HCT116 (cell line): ENCODE data around the gene PLEKHA6. TPM values are rescaled to one million over a fixed set of nuclear protein-coding genes. Genes with fewer than 3 reads are reported as not detected.

Experiments used
- ATAC-seq: fragments of 200-7000 bp; cut with Tn5 transposase; 2 replicates; pipeline ENCODE4 v1.9.1; 2020; ENCODE audit warnings: mild to moderate bottlenecking, moderate library complexity
- BruUV-seq: library from RNA; stranded (reverse); fragments of 400-500 nt; replicated peaks from 2 replicates; lab custom pipeline; 2021; lab: Mats Ljungman, UMichigan
- CTCF ChIA-PET: fragments of 300-600 bp; sonication (Branson Sonifier 250); formaldehyde crosslinking; loops from one replicate; lab custom pipeline; 2021; ENCODE audit warnings: antibody characterized with exemption; lab: Charles Lee
- POLR2A ChIA-PET: fragments of 300-600, 350-600 bp; sonication (Branson Sonifier 250); formaldehyde crosslinking; loops from one replicate; lab custom pipeline; 2021; ENCODE audit warnings: antibody characterized with exemption; lab: Charles Lee
- RAD21 ChIA-PET, 2 experiments: fragments of 300-600 bp; sonication (Branson Sonifier 250); formaldehyde crosslinking; loops; one replicate each; lab custom pipeline; 2023; ENCODE audit warnings: low total read pairs in 2 of 2; ENCODE audit not compliant: uncharacterized antibody in 2 of 2, unreplicated experiment in 2 of 2, low non-redundant PET in 1 of 2; lab: Charles Lee
- DNase-seq: peaks from one replicate; pipeline ENCODE4 v3.0.0-alpha.2; 2010; ENCODE audit warnings: low read depth, low spot score
- H2AFZ ChIP-seq: fragments of 200-600 bp; shearing (Covaris generic), sonication (generic); 2 replicates; pipeline ENCODE4 v1.6.1; 2017; ENCODE audit warnings: low read depth, mixed run types, mixed read lengths, antibody characterized with exemption, low read length; ENCODE audit not compliant: poor library complexity, severe bottlenecking
- H3K27ac ChIP-seq: 2 replicates; pipeline ENCODE4 v1.5.1; 2012; ENCODE audit warnings: low read depth, low read length
- H3K27me3 ChIP-seq: fragments of 200-600 bp; sonication (generic); 2 replicates; pipeline ENCODE4 v1.6.1; 2016; ENCODE audit warnings: mixed run types, low read length, mixed read lengths; ENCODE audit not compliant: insufficient read depth
- H3K36me3 ChIP-seq, 2 experiments: fragments of 200-500 bp in 1 of 2; fragments of 200-600 bp in 1 of 2; sonication (Bioruptor generic) in 1 of 2; sonication (generic) in 1 of 2; 2 replicates each; pipeline versions ENCODE4 v1.5.1 to v1.6.1; 2014 to 2016; ENCODE audit warnings: low read length in 2 of 2, inconsistent platforms in 1 of 2, mixed read lengths in 1 of 2, mixed run types in 1 of 2; ENCODE audit not compliant: insufficient read depth in 2 of 2, control insufficient read depth in 1 of 2
- H3K4me1 ChIP-seq, 2 experiments: fragments of 200-600 bp in 1 of 2; sonication (generic) in 1 of 2; 2 replicates each; pipeline versions ENCODE4 v1.5.1 to v1.6.1; 2012 to 2017; ENCODE audit warnings: low read length in 2 of 2, inconsistent platforms in 1 of 2, mild to moderate bottlenecking in 1 of 2, mixed read lengths in 1 of 2, mixed run types in 1 of 2, moderate library complexity in 1 of 2; ENCODE audit not compliant: insufficient read depth in 2 of 2, control insufficient read depth in 1 of 2
- H3K4me2 ChIP-seq: fragments of 200-600 bp; sonication (generic); 2 replicates; pipeline ENCODE4 v1.6.1; 2017; ENCODE audit warnings: mixed run types, low read length, mixed read lengths
- H3K4me3 ChIP-seq, 2 experiments: fragments of 200-600 bp in 1 of 2; sonication (generic) in 1 of 2; replicated peaks in 1 of 2; 2 replicates each; pipeline ENCODE4 v1.5.1; 2011 to 2016; ENCODE audit warnings: low read length in 2 of 2, control low read depth in 1 of 2, low read depth in 1 of 2, mild to moderate bottlenecking in 1 of 2, mixed read lengths in 1 of 2, mixed run types in 1 of 2
- H3K79me2 ChIP-seq: fragments of 200-600 bp; sonication (generic); 2 replicates; pipeline ENCODE4 v1.6.1; 2017; ENCODE audit warnings: mild to moderate bottlenecking, mixed run types, low read length, moderate library complexity, mixed read lengths; ENCODE audit not compliant: insufficient read depth
- H3K9ac ChIP-seq: fragments of 200-600 bp; sonication (generic); 2 replicates; pipeline ENCODE4 v1.6.1; 2016; ENCODE audit warnings: low read length, mixed read lengths
- H3K9me2 ChIP-seq: fragments of 200-600 bp; sonication (generic), shearing (Covaris generic); 2 replicates; pipeline ENCODE4 v1.6.1; 2017; ENCODE audit warnings: mixed run types, mild to moderate bottlenecking, moderate library complexity; ENCODE audit not compliant: insufficient read depth
- H3K9me3 ChIP-seq, 2 experiments: fragments of 200-500 bp in 1 of 2; fragments of 200-600 bp in 1 of 2; sonication (Bioruptor generic) in 1 of 2; sonication (generic) in 1 of 2; 2 replicates each; pipeline ENCODE4 v1.6.1; 2014 to 2017; ENCODE audit warnings: low read length in 2 of 2, mixed read lengths in 2 of 2, inconsistent platforms in 1 of 2, low read depth in 1 of 2, mild to moderate bottlenecking in 1 of 2, mixed run types in 1 of 2, moderate library complexity in 1 of 2; ENCODE audit not compliant: control insufficient read depth in 1 of 2, insufficient read depth in 1 of 2
- H4K20me1 ChIP-seq: fragments of 200-600 bp; sonication (generic), shearing (Covaris generic); 2 replicates; pipeline ENCODE4 v1.6.1; 2017; ENCODE audit warnings: mixed run types, mild to moderate bottlenecking, moderate library complexity; ENCODE audit not compliant: insufficient read depth
- ATF3 ChIP-seq: IDR thresholded peaks from 2 replicates; pipeline ENCODE4 v1.6.1; 2012
- CBX3 ChIP-seq: IDR thresholded peaks from 2 replicates; pipeline ENCODE4 v1.6.1; 2012; ENCODE audit warnings: low read depth
- CEBPB ChIP-seq: IDR thresholded peaks from 2 replicates; pipeline ENCODE4 v1.6.1; 2012; ENCODE audit warnings: low read depth
- EGR1 ChIP-seq: IDR thresholded peaks from 2 replicates; pipeline ENCODE4 v1.6.1; 2012; ENCODE audit warnings: low read depth
- ELF1 ChIP-seq: IDR thresholded peaks from 2 replicates; pipeline ENCODE4 v1.6.1; 2012; ENCODE audit warnings: low read depth, borderline replicate concordance
- EZH2phosphoT487 ChIP-seq: fragments of 200-600 bp; IDR thresholded peaks from 2 replicates; pipeline ENCODE4 v1.6.1; 2018; ENCODE audit warnings: antibody characterized with exemption, borderline replicate concordance
- JUND ChIP-seq: IDR thresholded peaks from 2 replicates; pipeline ENCODE4 v1.6.1; 2012
- RAD21 ChIP-seq: IDR thresholded peaks from 2 replicates; pipeline ENCODE4 v1.6.1; 2012; ENCODE audit warnings: low read depth, mild to moderate bottlenecking
- REST ChIP-seq: IDR thresholded peaks from 2 replicates; pipeline ENCODE4 v1.6.1; 2012; ENCODE audit warnings: low read depth
- SIN3A ChIP-seq: IDR thresholded peaks from 2 replicates; pipeline ENCODE4 v1.6.1; 2012; ENCODE audit warnings: low read depth
- SP1 ChIP-seq: IDR thresholded peaks from 2 replicates; pipeline ENCODE4 v1.6.1; 2012; ENCODE audit warnings: low read depth
- TCF7L2 ChIP-seq: IDR thresholded peaks from 2 replicates; pipeline ENCODE4 v1.7.0; 2011; ENCODE audit warnings: borderline replicate concordance, inconsistent platforms; ENCODE audit not compliant: insufficient read depth, insufficient read length; ENCODE audit errors: extremely low read depth
- ZFX ChIP-seq: fragments of 450-650 bp; IDR thresholded peaks from 2 replicates; pipeline ENCODE4 v1.6.1; 2017
- intact Hi-C: fragments of 100-400 bp; cut with micrococcal nuclease; formaldehyde crosslinking; loops from 2 replicates; pipeline ENCODE4 v1.10.0; 2022
- total RNA-seq: library from RNA; stranded (reverse); gene quantifications from one replicate; pipeline ENCODE4 v1.2.1, GENCODE V29; 2021; ENCODE audit not compliant: unreplicated experiment
- TF ChIP-seq, protein P1 (sequence below): IDR thresholded peaks from 2 replicates; pipeline ENCODE4 v1.6.1; 2011; ENCODE audit warnings: mild to moderate bottlenecking, low read length, moderate library complexity; ENCODE audit not compliant: insufficient replicate concordance; ENCODE audit errors: extremely low read depth

The PLEKHA6 gene
- total RNA-seq, 1 experiment from 2014 or later = 13.1 TPM

DNA sequence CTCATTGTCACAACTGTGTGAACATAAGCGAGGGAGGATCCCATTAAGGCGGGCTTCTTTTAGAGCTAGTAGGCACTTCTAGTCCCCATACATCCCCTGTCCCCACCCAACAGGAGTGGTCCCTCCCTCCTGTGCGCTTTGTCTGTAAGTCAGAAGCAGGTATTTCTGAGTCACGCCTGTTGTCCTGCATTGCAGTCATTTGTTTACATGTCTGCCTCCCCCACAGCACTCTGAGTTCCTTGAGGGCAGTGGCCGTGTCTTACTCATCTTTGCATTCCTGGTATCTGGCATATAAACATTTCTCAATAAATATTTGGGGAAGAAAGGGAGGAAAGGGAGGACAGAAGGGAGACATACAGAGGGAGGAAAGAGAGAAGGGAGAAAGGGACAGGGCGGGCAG, 40.3 kb downstream of the PLEKHA6 start (continued):
- TF ChIP-seq SP1 (peak; percentile 80), RAD21 (0 out of 2 replicates have a peak, but pooled peaks have one; percentile 17), CEBPB (peak; percentile 82), ELF1 (no peak), EZH2phosphoT487 (no peak), SIN3A (0 out of 2 replicates have a peak, but pooled peaks have one; percentile 35), ATF3 (no peak), CBX3 (peak; percentile 60), EGR1 (peak; percentile 86), TCF7L2 (no peak)
- TF ChIP-seq, protein P1, sequence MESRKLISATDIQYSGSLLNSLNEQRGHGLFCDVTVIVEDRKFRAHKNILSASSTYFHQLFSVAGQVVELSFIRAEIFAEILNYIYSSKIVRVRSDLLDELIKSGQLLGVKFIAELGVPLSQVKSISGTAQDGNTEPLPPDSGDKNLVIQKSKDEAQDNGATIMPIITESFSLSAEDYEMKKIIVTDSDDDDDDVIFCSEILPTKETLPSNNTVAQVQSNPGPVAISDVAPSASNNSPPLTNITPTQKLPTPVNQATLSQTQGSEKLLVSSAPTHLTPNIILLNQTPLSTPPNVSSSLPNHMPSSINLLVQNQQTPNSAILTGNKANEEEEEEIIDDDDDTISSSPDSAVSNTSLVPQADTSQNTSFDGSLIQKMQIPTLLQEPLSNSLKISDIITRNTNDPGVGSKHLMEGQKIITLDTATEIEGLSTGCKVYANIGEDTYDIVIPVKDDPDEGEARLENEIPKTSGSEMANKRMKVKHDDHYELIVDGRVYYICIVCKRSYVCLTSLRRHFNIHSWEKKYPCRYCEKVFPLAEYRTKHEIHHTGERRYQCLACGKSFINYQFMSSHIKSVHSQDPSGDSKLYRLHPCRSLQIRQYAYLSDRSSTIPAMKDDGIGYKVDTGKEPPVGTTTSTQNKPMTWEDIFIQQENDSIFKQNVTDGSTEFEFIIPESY = no peak

DNA sequence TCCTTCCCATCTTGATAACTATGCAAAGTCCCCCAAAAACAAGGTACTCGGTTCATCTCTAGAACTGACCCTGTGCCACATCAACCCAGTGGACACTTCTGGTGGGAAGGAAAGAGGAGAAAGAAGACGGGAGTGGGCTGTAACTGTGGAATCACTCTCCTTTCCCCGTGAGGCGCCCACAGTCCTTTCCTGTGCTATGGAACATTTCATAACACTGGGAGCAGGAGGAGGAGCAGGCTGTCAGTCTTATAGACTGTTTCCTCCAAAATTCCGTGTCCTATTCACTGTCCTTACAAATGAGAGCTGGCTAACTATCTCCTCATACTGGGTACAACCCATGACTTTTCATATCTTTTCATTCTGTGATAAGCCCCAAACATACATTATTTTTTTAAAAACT, 40.7 kb downstream of the PLEKHA6 start:
- no peaks in the 10 kb centered on the region for H3K36me3 ChIP-seq
- ChIA-PET RAD21 (no interaction called here), POLR2A (no interaction called here), CTCF (no interaction called here)
- H3K27ac ChIP-seq = no peak overlapping the region
- ATAC-seq (no peak), DNase-seq (no peak)
- H4K20me1 ChIP-seq = no peaks in the 10 kb centered on the region
- intact Hi-C loops = no loop called here
- peak overlapping the region; percentile 67 for H3K4me2 ChIP-seq
- peak overlapping the region; percentile 16; the same call in 1 of the 2 replicates for H3K9ac ChIP-seq
- H3K9me2 ChIP-seq = no peaks in the 10 kb centered on the region
- BruUV-seq = no TSS peak
- H3K27me3 ChIP-seq = no peaks in the 10 kb centered on the region
- TF ChIP-seq REST = no peak
- TF ChIP-seq ZFX = no peak
- no peak for TF ChIP-seq EZH2phosphoT487
- no peak for TF ChIP-seq TCF7L2
- no peak for TF ChIP-seq CEBPB
- no peak for TF ChIP-seq JUND
- no peaks in the 10 kb centered on the region for H3K9me3 ChIP-seq
- no peaks in the 10 kb centered on the region for H3K79me2 ChIP-seq
- peaks cover 18 to 42% of the 10 kb centered on the region in 2 experiments for H3K4me1 ChIP-seq
- no peak overlapping the region for H2AFZ ChIP-seq
- peak overlapping the region in 1 of 2 experiments; percentile 32; a peak in 1 of 4 replicates for H3K4me3 ChIP-seq
